22Rv1 (cell line): ENCODE measurements around the gene RNF214.

Experiments used
- CTCF ChIP-seq: fragments of 450-650 bp; IDR thresholded peaks from 2 replicates; pipeline ENCODE4 v1.5.1; 2017; ENCODE audit warnings: mild to moderate bottlenecking
- ZFX ChIP-seq: fragments of 450-650 bp; IDR thresholded peaks from 2 replicates; pipeline ENCODE4 v1.6.1; 2017; ENCODE audit warnings: antibody characterized with exemption, borderline replicate concordance

- TF ChIP-seq CTCF = no peak
- no peak for TF ChIP-seq ZFX
Measured at GRCh38 chr11:117281869-117282268, 49.4 kb downstream of the RNF214 start.
